Measurements from ENCODE around the gene ZBTB16. TPM values are rescaled to one million over a fixed set of nuclear protein-coding genes. Genes with fewer than 3 reads are reported as not detected.

Gene ZBTB16
- total RNA-seq, 4 donors from 2014 or later: 82.7 to 375 (median 189) TPM

DNA sequence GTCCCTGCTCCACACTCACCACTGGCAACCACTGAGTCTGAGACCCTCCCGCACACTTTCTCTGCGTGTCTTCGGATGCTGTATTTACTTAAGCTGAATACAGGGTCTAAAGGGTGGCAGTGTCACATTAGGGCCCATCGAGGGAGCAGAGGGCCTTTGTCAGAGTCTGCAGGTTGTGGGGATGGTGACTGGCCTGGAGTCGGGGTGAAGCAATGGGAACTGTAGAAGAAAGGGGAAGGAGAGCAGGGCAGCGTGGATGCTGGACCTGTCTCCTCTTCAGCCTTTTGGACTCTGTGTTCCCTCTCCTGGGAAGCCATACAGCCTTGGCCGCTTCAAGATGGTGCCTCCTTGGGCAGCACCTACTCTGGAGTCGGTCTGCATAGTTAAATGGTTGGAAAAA is 61.1 kb downstream of the ZBTB16 start:
- TF ChIP-seq, protein P1, sequence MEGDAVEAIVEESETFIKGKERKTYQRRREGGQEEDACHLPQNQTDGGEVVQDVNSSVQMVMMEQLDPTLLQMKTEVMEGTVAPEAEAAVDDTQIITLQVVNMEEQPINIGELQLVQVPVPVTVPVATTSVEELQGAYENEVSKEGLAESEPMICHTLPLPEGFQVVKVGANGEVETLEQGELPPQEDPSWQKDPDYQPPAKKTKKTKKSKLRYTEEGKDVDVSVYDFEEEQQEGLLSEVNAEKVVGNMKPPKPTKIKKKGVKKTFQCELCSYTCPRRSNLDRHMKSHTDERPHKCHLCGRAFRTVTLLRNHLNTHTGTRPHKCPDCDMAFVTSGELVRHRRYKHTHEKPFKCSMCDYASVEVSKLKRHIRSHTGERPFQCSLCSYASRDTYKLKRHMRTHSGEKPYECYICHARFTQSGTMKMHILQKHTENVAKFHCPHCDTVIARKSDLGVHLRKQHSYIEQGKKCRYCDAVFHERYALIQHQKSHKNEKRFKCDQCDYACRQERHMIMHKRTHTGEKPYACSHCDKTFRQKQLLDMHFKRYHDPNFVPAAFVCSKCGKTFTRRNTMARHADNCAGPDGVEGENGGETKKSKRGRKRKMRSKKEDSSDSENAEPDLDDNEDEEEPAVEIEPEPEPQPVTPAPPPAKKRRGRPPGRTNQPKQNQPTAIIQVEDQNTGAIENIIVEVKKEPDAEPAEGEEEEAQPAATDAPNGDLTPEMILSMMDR (IDR thresholded peaks at IDR 0.05): no peak
- DNase-seq (ENCODE audit: low spot score) (no peak), ATAC-seq (ENCODE audit: low FRiP score) (no peak)

DNA sequence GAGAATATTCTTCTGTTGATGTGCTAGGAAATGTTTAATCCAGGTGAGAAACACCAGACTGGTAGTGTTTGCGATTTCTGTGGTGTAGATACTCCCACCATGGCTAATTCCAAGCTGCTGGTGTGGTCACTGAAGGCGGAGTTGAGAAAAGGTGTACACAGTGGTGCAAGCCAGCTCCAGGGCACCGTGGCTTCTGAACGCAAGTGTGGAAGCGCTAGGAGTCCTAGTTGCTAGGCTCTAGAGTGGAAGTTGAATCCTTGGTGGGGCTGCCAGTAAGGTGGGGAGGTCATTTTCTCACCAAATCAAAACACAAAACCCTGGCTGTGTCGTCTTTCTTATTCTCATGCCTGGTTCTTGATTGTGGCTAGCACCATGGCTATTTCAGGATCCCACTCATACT is 61.6 kb downstream of the ZBTB16 start:
- TF ChIP-seq, protein P1 (IDR thresholded peaks at IDR 0.05): no peak

DNA sequence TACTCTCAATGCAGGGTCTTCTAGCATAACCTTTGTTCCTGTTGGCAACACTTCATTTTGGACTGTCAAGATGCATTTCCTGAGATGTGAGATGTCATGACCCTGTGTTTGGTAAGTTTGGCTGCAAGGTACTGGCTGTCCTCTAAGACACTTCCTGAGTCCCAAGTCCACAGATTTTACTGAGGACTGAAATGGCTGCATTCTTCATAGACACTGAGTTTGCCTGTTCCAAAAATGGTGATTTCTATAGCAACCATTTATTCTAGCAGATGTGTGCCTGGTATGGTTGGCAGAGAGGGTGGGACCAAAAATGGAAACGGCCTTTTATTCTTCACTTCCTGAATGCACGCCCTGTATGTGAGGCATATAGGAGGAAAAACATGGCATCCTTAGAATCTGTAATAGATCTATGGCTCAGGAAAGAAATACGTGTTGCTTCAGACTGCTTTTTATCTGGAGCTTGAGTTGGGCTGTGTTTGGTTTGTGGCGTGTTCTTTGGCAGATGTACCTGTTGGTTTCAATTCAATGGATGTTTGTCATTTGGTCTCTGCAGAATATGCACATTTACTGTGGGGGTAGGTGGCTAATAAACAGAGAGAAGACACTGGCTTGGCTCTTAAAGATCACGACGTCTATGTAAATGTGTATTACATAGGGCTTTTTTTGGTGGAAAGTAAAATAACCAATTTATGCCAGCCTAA is 62.4 kb downstream of the ZBTB16 start:
- ATAC-seq (ENCODE audit: low FRiP score) (no peak), DNase-seq (ENCODE audit: low spot score) (no peak)
- TF ChIP-seq, protein P1 (IDR thresholded peaks at IDR 0.05): no peak

More for the DNA sequence above, 61.6 kb downstream of the ZBTB16 start:
- no peak for DNase-seq (ENCODE audit: low spot score)
- no peak for ATAC-seq (ENCODE audit: low FRiP score)

DNA sequence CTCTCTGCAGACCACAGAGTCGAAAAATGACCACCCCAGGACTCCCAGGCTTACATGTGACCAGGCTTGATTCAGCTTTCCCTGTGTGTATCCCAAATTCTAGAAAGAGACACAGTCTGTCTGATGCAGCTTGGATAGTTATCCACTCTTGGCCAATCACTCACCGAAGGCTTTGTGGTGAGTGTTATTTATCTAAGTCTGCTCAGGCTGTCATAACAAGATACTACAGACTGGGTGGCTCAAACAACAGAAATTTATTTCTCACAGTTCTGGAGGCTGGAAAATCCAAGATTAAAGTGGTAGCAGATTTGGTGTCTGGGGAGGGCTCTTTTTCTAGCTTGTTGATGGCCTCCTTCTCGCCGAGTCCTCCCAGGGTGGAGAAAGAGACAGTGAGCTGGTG is 63.2 kb downstream of the ZBTB16 start:
- no peak for ATAC-seq (ENCODE audit: low FRiP score)
- TF ChIP-seq, protein P1 (IDR thresholded peaks at IDR 0.05): no peak
- no peak for DNase-seq (ENCODE audit: low spot score)

DNA sequence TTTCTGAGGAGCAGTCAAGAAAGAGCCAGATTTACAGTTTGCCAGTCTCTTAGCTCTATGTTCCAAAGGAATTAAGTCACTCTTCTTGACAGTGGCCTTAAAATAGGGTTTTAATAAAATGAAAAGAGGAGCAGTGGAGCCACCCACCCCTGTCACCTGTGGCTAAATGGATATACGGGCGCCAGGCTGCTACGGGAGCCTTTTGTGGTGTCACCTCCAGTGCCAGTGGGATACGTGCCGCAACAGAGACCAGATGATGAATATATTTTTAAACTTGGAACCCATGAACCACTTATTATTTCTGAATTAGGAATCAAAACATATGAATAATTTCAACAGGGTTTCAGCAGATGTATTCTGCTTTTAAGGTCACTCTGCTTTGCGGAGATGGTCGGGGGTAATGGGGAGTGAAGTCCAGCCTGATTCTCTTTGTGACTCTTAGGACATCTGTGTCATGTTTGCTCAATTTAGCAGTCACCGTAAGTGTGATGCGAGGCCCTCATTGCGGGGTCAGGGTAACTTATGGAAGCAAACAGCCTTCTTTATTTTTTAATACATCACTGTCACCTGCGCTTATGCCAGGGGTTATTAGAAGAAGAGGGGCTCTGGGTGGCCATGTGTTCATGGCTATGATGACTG is 64.3 kb downstream of the ZBTB16 start:
- TF ChIP-seq, protein P1 (IDR thresholded peaks at IDR 0.05): no peak
- ATAC-seq (ENCODE audit: low FRiP score): no peak
- DNase-seq (ENCODE audit: low spot score): no peak

DNA sequence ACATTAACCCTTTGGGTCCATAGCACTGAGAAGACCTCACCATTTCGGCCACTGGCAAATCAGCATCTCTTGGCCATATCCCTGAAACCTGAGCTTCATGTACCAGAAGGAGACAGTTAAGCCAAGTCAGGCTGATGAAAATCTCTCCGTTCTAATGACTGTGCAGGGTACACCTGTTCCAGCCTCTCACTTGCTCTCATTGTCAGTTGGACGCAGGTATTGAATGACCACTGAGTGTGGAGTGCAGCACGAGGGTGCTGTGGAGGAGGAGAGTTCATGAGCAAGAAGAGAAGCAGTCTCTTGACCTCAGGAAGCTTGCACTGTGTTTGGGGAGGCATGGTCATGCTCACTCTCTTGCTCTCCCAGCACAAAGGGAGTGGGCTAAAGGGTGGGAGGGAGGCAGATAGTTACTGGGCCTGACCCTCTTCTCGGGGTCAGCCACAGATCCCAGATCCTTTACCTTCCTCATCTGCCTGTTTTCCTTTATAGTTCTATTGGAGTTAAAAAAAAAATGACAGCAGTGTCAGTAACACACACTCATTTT is 65.2 kb downstream of the ZBTB16 start:
- ATAC-seq (ENCODE audit: low FRiP score) (no peak), DNase-seq (ENCODE audit: low spot score) (no peak)
- TF ChIP-seq, protein P1 (IDR thresholded peaks at IDR 0.05): no peak

Measured in omental fat pad (tissue), 4 donors.